Smooth muscle cell (in vitro differentiated cells): ENCODE data around the gene AMIGO1. TPM values are rescaled to one million over a fixed set of nuclear protein-coding genes. Genes with fewer than 3 reads are reported as not detected.

ENCODE experiments used
- DNase-seq: peaks from one replicate; lab custom pipeline; 2025; ENCODE audit not compliant: unreplicated experiment; lab: John Stamatoyannopoulos, UW
- H2AFZ ChIP-seq: fragments of 200-600 bp; sonication (generic); 2 replicates; pipeline ENCODE4 v1.6.0; 2016; ENCODE audit warnings: antibody characterized with exemption, low read depth, mild to moderate bottlenecking
- H3F3A ChIP-seq: fragments of 200-600 bp; sonication (generic); 2 replicates; pipeline ENCODE4 v1.6.0; 2017; ENCODE audit warnings: antibody characterized with exemption, low read depth
- H3K27ac ChIP-seq: fragments of 200-600 bp; sonication (generic); 2 replicates; pipeline ENCODE4 v1.5.1; 2016; ENCODE audit warnings: low read depth, mild to moderate bottlenecking
- H3K27me3 ChIP-seq: fragments of 200-600 bp; sonication (generic); 2 replicates; pipeline ENCODE4 v1.6.1; 2016; ENCODE audit warnings: low read depth, mild to moderate bottlenecking
- H3K36me3 ChIP-seq: fragments of 200-600 bp; sonication (generic); 2 replicates; pipeline ENCODE4 v1.5.1; 2016; ENCODE audit warnings: low read depth
- H3K4me1 ChIP-seq: fragments of 200-600 bp; sonication (generic); 2 replicates; pipeline ENCODE4 v1.5.1; 2016; ENCODE audit warnings: low read depth
- H3K4me2 ChIP-seq: fragments of 200-600 bp; sonication (generic); 2 replicates; pipeline ENCODE4 v1.6.0; 2016; ENCODE audit warnings: mild to moderate bottlenecking
- H3K4me3 ChIP-seq: fragments of 200-600 bp; sonication (generic); 2 replicates; pipeline ENCODE4 v1.5.1; 2016; ENCODE audit warnings: mild to moderate bottlenecking
- H3K79me2 ChIP-seq: fragments of 200-600 bp; sonication (generic); 2 replicates; pipeline ENCODE4 v1.6.0; 2016; ENCODE audit warnings: low read depth, mild to moderate bottlenecking
- H3K9ac ChIP-seq: fragments of 200-600 bp; sonication (generic); 2 replicates; pipeline ENCODE4 v1.6.0; 2016; ENCODE audit warnings: low read depth
- H3K9me3 ChIP-seq: fragments of 200-600 bp; sonication (generic); replicated peaks from 2 replicates; pipeline ENCODE4 v1.5.1; 2016; ENCODE audit warnings: low read depth
- H4K20me1 ChIP-seq: fragments of 200-600 bp; sonication (generic); 2 replicates; pipeline ENCODE4 v1.6.0; 2016; ENCODE audit warnings: low read depth
- WGBS: methylation state at CpG from one replicate; pipeline ENCODE4 v1.1.7; 2016; ENCODE audit warnings: low lambda C conversion rate; 5-methylcytosine and 5-hydroxymethylcytosine counted together
- polyA plus RNA-seq: library from polyadenylated mRNA; unstranded; fragments of >200 nt; fragmentation: Nextera tagmentation; extraction: Ambion mirVana; gene quantifications from 2 replicates; pipeline ENCODE4 v1.2.1, GENCODE V29; 2016
- total RNA-seq: library from RNA; depleted of rRNA; stranded (reverse); fragments of >200 nt; gene quantifications from 2 replicates; pipeline ENCODE4 v1.2.3, GENCODE V29; 2014
- TF ChIP-seq, protein P1 (sequence below): fragments of 200-600 bp; sonication (generic); IDR thresholded peaks from 2 replicates; pipeline ENCODE4 v1.5.1; 2017; ENCODE audit warnings: borderline replicate concordance, mild to moderate bottlenecking, antibody characterized with exemption; ENCODE audit not compliant: insufficient read depth, poor library complexity, severe bottlenecking

AMIGO1 gene
- total and polyA plus RNA-seq, 2 experiments from 2014 or later = 0.99 to 1.4 TPM

- Histone ChIP-seq H3K36me3 (no peaks in the 10 kb centered on the region), H3K4me3 (no peak overlapping the region), H3K27ac (no peak overlapping the region), H3K9me3 (no peaks in the 10 kb centered on the region), H2AFZ (no peak overlapping the region), H4K20me1 (no peaks in the 10 kb centered on the region), H3K4me1 (peaks cover 8% of the 10 kb centered on the region), H3F3A (no peaks in the 10 kb centered on the region), H3K27me3 (peaks cover 8% of the 10 kb centered on the region), H3K9ac (no peak overlapping the region), H3K79me2 (no peaks in the 10 kb centered on the region), H3K4me2 (no peak overlapping the region)
- TF ChIP-seq, protein P1, sequence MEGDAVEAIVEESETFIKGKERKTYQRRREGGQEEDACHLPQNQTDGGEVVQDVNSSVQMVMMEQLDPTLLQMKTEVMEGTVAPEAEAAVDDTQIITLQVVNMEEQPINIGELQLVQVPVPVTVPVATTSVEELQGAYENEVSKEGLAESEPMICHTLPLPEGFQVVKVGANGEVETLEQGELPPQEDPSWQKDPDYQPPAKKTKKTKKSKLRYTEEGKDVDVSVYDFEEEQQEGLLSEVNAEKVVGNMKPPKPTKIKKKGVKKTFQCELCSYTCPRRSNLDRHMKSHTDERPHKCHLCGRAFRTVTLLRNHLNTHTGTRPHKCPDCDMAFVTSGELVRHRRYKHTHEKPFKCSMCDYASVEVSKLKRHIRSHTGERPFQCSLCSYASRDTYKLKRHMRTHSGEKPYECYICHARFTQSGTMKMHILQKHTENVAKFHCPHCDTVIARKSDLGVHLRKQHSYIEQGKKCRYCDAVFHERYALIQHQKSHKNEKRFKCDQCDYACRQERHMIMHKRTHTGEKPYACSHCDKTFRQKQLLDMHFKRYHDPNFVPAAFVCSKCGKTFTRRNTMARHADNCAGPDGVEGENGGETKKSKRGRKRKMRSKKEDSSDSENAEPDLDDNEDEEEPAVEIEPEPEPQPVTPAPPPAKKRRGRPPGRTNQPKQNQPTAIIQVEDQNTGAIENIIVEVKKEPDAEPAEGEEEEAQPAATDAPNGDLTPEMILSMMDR = no peak
- 75% methylated on average over 2 of the region's 2 CpGs for WGBS
- DNase-seq = no peak
These were observed 27.9 kb downstream of the AMIGO1 start for GRCh38 chr1:109481646-109482045.

DNA sequence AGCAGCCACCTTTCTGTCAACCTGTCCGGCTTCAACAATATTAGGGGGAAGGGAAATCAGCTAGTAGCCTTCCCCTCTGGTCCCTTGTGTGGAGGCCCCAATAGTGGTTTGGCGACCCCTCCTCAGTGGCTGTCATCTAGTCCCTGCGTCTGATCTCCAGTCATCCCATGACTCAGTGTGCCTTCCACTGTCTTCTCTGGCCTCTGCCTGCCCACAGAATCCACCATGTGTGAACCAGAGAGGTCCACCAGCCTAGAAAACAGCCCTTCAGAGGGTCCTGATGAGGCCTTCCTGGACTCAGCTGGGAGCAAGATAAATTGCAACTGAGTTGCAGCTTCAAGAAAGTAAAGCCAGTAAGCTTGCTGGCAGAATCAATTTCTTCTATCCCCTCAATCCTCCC is 29.6 kb downstream of the AMIGO1 start:
- Histone ChIP-seq H3K4me2 (no peak overlapping the region), H3K4me1 (peaks cover 5% of the 10 kb centered on the region), H3K36me3 (no peaks in the 10 kb centered on the region), H2AFZ (no peak overlapping the region), H3F3A (no peaks in the 10 kb centered on the region), H3K27me3 (peaks cover 16% of the 10 kb centered on the region), H3K9me3 (no peaks in the 10 kb centered on the region), H3K27ac (no peak overlapping the region), H3K4me3 (no peak overlapping the region), H4K20me1 (no peaks in the 10 kb centered on the region), H3K9ac (no peak overlapping the region), H3K79me2 (no peaks in the 10 kb centered on the region)
- WGBS = 86% methylated on average over 3 of the region's 3 CpGs
- TF ChIP-seq, protein P1 = no peak
- DNase-seq = no peak

DNA sequence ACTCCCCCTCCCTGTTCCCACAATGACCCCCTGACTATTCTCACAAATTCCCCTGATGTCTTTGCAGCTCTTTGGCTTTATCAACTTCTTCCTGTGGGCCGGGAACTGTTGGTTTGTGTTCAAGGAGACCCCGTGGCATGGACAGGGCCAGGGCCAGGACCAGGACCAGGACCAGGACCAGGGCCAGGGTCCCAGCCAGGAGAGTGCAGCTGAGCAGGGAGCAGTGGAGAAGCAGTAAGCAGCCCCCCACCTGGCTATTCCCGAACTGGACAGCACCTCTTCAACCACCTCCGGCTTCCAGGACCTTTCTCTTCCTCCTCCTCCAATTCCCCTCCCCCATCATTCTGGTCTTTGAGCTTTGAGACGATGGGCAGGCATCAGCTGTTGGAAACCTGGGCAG is 30.2 kb downstream of the AMIGO1 start:
- H3F3A ChIP-seq = no peaks in the 10 kb centered on the region
- TF ChIP-seq, protein P1 = no peak
- no peak overlapping the region for H2AFZ ChIP-seq
- no peaks in the 10 kb centered on the region for H3K4me1 ChIP-seq
- H3K9me3 ChIP-seq = no peaks in the 10 kb centered on the region
- no peak overlapping the region for H3K4me3 ChIP-seq
- no peak for DNase-seq
- no peaks in the 10 kb centered on the region for H3K79me2 ChIP-seq
- no peak overlapping the region for H3K27ac ChIP-seq
- H4K20me1 ChIP-seq = no peaks in the 10 kb centered on the region
- H3K9ac ChIP-seq = no peak overlapping the region
- 79% methylated on average over 5 of the region's 5 CpGs for WGBS
- H3K4me2 ChIP-seq = no peak overlapping the region
- H3K27me3 ChIP-seq = peaks cover 16% of the 10 kb centered on the region
- no peaks in the 10 kb centered on the region for H3K36me3 ChIP-seq

DNA sequence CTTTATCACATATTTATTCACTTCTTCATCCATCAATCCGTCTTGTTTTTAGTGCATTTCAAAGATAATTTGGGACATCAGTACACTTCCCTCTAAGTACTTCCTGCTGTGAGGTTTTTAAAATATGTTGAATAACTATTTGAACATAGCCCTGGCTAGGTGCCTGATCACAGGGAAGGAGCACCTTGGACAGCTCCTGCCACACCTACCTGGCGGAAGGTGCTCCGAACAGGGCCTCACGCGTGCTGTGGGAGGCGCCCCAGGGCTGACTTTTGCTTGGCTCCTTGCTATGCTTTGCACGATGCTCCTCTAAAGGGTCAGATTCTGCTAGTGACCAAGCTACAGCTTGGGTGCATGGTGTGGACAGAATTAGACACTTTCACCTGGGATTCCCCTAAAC is 30.7 kb downstream of the AMIGO1 start:
- no peak overlapping the region for H3K4me2 ChIP-seq
- no peak overlapping the region for H3K9ac ChIP-seq
- H3K4me1 ChIP-seq = no peaks in the 10 kb centered on the region
- H3K79me2 ChIP-seq = no peaks in the 10 kb centered on the region
- no peaks in the 10 kb centered on the region for H3F3A ChIP-seq
- no peak overlapping the region for H3K4me3 ChIP-seq
- H3K27me3 ChIP-seq = peaks cover 17% of the 10 kb centered on the region
- no peaks in the 10 kb centered on the region for H4K20me1 ChIP-seq
- DNase-seq = no peak
- no peak overlapping the region for H2AFZ ChIP-seq
- no peak overlapping the region for H3K27ac ChIP-seq
- TF ChIP-seq, protein P1 = no peak
- H3K36me3 ChIP-seq = no peaks in the 10 kb centered on the region
- H3K9me3 ChIP-seq = no peaks in the 10 kb centered on the region
- 26% methylated on average over 7 of the region's 7 CpGs for WGBS
